Measurements from ENCODE around the gene RPA1. TPM values are rescaled to one million over a fixed set of nuclear protein-coding genes. Genes with fewer than 3 reads are reported as not detected.
"Not testable (repeated sequence)": the region's sequence is repeated elsewhere in the genome, so short reads cannot be mapped to it uniquely, and the experiment has no call there.

Gene RPA1
- total RNA-seq, 3 donors from 2014 or later, result 52.3 to 77.4 (median 75.5) TPM

DNA sequence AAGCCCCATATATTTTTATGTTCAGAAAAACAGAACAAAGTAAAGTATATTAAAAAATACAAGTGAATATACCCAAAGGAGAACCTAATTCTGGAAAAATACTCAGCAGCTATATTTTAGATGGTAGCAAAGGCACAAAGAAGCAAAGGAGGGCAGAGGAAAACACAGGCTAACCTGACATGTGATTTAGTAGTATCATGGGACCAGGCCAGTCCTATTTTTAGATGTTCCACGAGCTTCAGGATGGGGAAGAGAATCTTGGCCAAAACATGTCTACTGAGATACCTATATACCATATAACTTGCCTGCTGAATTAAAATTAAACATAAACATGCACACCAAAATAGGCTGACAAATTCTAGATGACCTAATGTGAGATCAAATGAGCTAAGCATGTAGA lies 33.0 kb upstream of the RPA1 start:
- TF ChIP-seq, protein P1, sequence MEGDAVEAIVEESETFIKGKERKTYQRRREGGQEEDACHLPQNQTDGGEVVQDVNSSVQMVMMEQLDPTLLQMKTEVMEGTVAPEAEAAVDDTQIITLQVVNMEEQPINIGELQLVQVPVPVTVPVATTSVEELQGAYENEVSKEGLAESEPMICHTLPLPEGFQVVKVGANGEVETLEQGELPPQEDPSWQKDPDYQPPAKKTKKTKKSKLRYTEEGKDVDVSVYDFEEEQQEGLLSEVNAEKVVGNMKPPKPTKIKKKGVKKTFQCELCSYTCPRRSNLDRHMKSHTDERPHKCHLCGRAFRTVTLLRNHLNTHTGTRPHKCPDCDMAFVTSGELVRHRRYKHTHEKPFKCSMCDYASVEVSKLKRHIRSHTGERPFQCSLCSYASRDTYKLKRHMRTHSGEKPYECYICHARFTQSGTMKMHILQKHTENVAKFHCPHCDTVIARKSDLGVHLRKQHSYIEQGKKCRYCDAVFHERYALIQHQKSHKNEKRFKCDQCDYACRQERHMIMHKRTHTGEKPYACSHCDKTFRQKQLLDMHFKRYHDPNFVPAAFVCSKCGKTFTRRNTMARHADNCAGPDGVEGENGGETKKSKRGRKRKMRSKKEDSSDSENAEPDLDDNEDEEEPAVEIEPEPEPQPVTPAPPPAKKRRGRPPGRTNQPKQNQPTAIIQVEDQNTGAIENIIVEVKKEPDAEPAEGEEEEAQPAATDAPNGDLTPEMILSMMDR (IDR thresholded peaks at IDR 0.05), result no peak
- H3K4me3 ChIP-seq, result no peak overlapping the region
- intact Hi-C loops (cut with DNase I, micrococcal nuclease), result no loop called here
- no peak for ATAC-seq
- no peaks in the 10 kb centered on the region for H3K9me3 ChIP-seq
- no peaks in the 10 kb centered on the region for H3K4me1 ChIP-seq (ENCODE audit: low read depth)
- DNase-seq, result no peak
- H3K36me3 ChIP-seq (ENCODE audit: low read depth), result peaks cover 3% of the 10 kb centered on the region

DNA sequence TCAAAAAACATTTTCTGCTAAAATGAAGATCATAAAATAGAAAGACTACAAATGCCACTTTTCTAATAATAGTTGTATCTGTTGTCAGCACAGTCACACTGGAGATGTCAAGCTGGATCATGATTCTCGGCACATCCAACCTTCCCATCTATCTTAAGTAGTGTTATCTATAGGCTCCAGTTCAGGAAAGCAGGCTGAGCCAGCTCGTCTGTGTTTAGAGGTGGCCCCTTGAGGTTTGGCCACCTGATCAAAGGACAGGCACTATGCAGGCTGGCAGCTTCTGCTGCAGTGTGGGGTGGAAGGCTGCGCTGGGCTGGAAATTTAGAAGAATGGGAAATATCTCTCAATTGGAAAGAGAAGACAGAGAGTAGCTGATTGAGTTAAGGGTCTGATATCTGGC lies 32.5 kb upstream of the RPA1 start:
- intact Hi-C loops (cut with DNase I, micrococcal nuclease), result no loop called here
- H3K4me1 ChIP-seq (ENCODE audit: low read depth), result no peaks in the 10 kb centered on the region
- peaks cover 3% of the 10 kb centered on the region for H3K36me3 ChIP-seq (ENCODE audit: low read depth)
- ATAC-seq (no peak), DNase-seq (no peak)
- H3K4me3 ChIP-seq, result no peak overlapping the region
- no peaks in the 10 kb centered on the region for H3K9me3 ChIP-seq
- TF ChIP-seq, protein P1 (IDR thresholded peaks at IDR 0.05), result no peak

DNA sequence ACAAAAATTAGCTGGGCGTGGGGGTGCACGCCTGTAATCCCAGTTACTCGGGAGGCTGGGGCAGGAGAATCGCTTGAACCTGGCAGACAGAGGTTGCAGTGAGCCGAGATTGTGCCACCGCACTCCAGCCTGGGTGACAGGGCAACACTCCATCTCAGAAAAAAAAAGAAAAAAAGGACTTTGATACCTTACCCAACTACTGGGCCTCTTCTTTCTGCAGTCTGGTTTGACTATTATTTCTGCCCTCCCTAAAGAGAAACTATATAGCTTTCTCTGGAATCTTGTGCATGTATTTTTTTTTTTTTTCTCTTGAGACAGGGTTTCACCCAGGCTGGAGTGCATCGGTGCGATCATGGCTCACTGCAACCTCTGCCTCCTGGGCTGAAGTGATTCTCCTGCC lies 32.0 kb upstream of the RPA1 start:
- H3K4me3 ChIP-seq; DNase-seq; ATAC-seq; H3K4me1 ChIP-seq (ENCODE audit: low read depth); H3K9me3 ChIP-seq; intact Hi-C loops (cut with DNase I, micrococcal nuclease); H3K36me3 ChIP-seq (ENCODE audit: low read depth): not testable (repeated sequence)

DNA sequence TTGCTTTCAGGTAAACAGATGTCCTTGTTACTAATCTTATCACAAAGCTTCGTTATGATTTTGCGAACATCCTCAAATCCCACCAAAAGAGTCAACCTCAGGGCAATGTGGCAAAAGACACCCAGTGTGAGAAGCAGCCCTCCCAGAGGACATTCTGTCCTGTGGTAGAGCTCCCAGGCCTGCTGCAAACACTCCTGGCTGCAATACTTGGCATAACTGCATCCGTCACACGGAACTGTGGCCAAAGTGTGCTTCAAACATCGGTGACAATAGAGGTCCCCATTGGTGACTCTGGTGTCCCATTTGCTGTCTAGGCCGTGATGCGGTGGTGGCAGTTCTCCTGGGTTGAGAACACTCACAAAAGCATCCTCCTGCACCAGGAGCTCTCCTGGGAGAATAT lies 29.6 kb upstream of the RPA1 start:
- no peak overlapping the region for H3K4me3 ChIP-seq
- intact Hi-C loops (cut with DNase I, micrococcal nuclease), result no loop called here
- no peaks in the 10 kb centered on the region for H3K4me1 ChIP-seq (ENCODE audit: low read depth)
- TF ChIP-seq, protein P1 (IDR thresholded peaks at IDR 0.05), result no peak
- H3K9me3 ChIP-seq, result no peaks in the 10 kb centered on the region
- ATAC-seq (no peak), DNase-seq (no peak)
- H3K36me3 ChIP-seq (ENCODE audit: low read depth), result peaks cover 3% of the 10 kb centered on the region

DNA sequence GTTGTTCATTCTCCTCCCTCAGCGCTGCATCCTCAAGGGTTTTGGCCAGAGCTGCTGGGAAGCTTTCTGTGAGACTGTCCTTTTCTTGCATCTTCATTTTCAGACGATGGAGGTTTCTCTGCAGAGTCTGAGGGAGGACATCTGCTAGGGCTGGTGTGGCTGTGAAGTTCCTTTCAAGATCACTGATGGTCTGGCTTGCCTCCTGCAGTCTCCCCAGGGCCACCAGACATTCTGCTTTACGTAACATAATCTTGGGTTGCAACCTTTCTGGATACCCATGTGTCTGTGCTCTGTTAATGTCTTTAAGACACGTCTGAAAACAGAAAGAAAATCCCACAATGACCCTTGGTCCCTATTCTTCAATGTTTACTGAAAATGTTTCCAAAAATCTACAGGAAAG lies 29.1 kb upstream of the RPA1 start:
- TF ChIP-seq, protein P1 (IDR thresholded peaks at IDR 0.05), result no peak
- H3K4me3 ChIP-seq, result no peak overlapping the region
- peaks cover 3% of the 10 kb centered on the region for H3K36me3 ChIP-seq (ENCODE audit: low read depth)
- H3K4me1 ChIP-seq (ENCODE audit: low read depth), result no peaks in the 10 kb centered on the region
- intact Hi-C loops (cut with DNase I, micrococcal nuclease), result no loop called here
- no peak for DNase-seq
- ATAC-seq, result no peak
- no peaks in the 10 kb centered on the region for H3K9me3 ChIP-seq

DNA sequence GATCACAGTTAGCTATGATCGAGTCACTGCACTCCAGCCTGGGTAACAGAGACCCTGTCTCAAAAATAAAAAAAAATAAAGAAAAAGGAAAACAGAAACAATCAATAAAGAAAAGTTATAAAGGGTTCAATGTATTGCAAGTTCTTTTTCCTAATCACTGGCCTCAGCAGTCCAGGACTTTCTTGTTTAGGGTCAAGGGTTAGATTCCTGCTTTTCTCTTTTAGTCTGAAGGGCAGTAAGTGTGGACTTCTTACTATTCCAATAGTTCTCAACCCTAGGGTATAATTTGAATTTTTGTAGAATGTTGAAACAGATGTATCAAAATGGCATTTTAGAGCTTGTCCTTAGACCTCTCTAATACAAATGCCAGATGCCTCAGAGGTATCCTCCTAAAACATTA lies 27.4 kb upstream of the RPA1 start:
- DNase-seq (no peak), ATAC-seq (no peak)
- intact Hi-C loops (cut with DNase I, micrococcal nuclease), result no loop called here
- peaks cover 3% of the 10 kb centered on the region for H3K36me3 ChIP-seq (ENCODE audit: low read depth)
- H3K9me3 ChIP-seq, result no peaks in the 10 kb centered on the region
- H3K4me1 ChIP-seq (ENCODE audit: low read depth), result no peaks in the 10 kb centered on the region
- TF ChIP-seq, protein P1 (IDR thresholded peaks at IDR 0.05), result no peak
- H3K4me3 ChIP-seq, result no peak overlapping the region
